Activated T-cell treated with anti-CD3 and anti-CD28 coated beads, Interleukin-2, amount 50 U/mL, for 48 hours (primary cell): ENCODE results near the gene BEND3.
"Not testable (repeated sequence)": the region's sequence is repeated elsewhere in the genome, so short reads cannot be mapped to it uniquely, and the experiment has no call there.

Experiments used
- DNase-seq, 2 experiments: peaks; one replicate each; pipeline ENCODE4 v3.0.0-alpha.2; 2020

The BEND3 gene

GRCh38 chr6:107114926-107115694, at the start of gene BEND3:
TSS of gene BEND3 (minus strand) at chr6:107115515. CDS start at chr6:107099285, 16,230 bp downstream.
- DNase-seq, result peak; percentile 51 to 64

DNA sequence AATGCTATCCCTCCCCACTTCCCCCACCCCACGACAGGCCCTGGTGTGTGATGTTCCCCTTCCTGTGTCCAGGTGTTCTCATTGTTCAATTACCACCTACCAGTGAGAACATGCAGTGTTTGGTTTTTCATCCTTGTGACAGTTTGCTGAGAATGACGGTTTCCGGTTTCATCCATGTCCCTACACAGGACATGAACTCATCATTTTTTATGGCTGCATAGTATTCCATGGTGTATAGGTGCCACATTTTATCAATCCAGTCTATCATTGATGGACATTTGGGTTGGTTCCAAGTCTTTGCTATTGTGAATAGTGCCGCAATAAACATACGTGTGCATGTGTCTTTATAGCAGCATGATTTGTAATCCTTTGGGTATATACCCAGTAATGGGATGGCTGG, 49.0 kb upstream of the BEND3 start:
- not testable (repeated sequence) for DNase-seq

DNA sequence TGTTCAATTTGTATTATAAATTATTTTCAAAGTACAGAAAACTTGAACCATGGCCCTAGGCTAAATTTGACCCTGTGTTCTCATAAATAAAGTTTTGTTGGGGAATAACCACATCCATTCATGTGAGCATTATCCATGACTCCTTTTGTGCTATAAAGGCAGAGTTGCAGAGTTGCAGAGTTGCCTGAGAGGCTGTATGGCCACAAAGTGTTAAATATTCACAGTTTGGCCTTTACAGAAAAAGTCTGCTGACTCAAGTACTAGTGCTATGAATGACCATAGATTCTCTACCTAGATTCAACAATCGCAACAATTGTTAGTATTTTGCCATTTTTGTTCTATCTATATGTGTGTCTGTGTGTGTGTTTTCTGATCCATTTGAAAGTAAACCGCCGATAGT, 46.2 kb upstream of the BEND3 start:
- no peak for DNase-seq

GRCh38 chr6:107156617-107157016, 41.3 kb upstream of the BEND3 start:
- no peak for DNase-seq

- no peak for DNase-seq
Observed at GRCh38 chr6:107154801-107155160, 39.5 kb upstream of the BEND3 start.

GRCh38 chr6:107154131-107154800, 39.0 kb upstream of the BEND3 start:
- no peak for DNase-seq

- DNase-seq, result no peak
Observed at GRCh38 chr6:107152638-107153430, 37.5 kb upstream of the BEND3 start.

DNA sequence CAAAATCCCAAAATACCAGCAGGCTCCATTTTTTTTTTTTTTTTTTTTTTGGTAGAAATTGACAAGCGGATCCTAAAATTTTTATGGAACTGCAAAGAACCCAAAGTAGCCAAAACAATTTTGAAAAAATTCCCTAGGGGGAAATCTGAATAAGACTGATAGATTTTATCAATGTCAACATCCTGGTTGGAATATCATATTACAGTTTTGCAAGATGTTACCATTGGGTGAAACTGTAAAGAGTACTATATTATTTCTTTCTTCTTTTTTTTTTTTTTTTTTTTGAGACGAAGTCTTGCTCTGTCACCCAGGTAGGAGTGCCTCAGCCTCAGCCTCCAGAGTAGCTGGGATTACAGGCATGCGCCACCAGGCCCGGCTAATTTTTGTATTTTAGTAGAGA, 29.4 kb upstream of the BEND3 start:
- DNase-seq, result no peak

- DNase-seq, result no peak
Observed at GRCh38 chr6:107144014-107144413, 28.7 kb upstream of the BEND3 start.

DNA sequence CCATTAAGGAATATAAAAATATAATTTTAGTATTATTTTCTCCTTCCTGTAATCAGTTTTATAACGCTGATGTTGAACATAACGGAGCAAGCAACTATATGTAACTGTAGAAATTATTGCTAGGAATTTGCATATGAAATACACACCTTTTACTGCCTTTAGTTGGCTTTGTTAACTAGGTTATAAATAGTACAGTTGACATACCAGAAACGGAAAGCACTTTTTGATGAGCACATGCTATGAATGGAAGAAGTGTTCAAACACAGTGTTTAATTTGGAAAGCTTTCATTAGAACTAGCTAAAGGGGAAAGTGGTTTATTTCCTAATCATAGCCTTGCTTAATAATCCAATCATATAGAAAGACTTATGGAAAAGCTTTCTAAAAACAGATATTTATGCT, 25.3 kb upstream of the BEND3 start:
- no peak for DNase-seq

GRCh38 chr6:107136324-107136723, 21.0 kb upstream of the BEND3 start:
- DNase-seq, result not testable (repeated sequence)

GRCh38 chr6:107135048-107135680, 19.8 kb upstream of the BEND3 start:
- not testable (repeated sequence) for DNase-seq

- peak; percentile 48 to 49 for DNase-seq
Observed at GRCh38 chr6:107132330-107132954, 17.1 kb upstream of the BEND3 start.

DNA sequence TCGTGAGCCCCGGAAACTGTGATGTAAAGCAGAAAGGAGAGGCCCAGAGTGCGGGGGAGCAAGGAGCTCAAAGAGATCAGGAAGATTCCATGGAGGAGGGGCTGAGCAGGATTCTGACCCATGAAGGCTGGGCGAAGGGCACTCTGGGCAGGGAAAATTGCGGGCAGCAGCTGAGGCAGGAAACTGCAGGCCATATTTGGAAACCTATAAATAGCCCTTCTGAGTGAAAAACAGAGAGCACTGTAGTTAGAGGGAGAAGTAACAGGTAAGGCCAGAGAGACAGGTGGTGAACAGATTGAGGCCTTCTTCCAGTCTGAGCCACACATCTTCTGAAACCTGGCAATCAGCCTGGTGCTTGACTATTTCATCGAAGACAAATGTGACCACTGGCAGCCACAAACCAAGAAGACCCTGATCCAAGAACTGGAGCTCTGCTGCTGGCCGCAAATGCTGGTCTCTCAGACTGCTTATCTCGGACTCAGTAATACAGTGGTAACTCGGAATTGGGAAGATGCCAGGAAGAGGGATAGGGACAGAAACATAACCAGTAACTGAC, 14.1 kb upstream of the BEND3 start:
- DNase-seq, result no peak

DNA sequence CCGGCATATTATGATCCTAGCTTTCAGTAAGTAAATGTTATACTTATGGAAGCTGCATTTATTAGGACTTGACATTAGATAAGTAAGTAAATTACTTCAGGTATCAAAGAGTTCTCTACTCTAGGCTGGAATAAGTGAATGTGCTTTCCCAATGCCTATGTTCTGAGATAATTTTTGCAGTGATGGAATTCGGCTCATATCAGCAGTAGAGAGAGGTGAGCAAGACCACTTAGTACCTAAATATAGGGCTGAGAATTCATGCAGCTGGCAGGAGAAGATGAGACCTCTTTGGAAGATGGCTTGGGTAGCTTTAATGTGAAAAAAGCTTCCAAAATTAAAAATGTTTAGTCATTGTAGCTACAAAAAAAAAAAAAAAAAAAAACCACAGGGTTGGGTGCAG, 13.3 kb upstream of the BEND3 start:
- no peak for DNase-seq

DNA sequence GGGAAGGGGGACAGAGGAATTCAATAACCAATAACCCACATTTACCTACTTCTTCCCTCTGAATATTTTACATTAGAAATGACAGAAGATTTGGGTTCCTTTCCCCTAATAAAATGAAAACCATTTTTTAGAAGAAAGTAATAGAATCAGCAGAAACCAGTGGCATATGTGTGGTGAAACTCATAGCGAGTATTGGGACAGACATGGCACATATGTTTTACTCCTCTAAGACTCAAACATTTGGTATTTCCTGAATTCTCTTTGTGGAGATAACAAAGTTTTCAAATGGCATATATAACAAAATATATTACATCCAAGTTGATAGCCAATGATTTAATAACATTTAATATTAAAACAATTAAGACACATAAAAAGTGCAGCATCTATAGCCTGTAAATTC, 12.9 kb upstream of the BEND3 start:
- no peak for DNase-seq

GRCh38 chr6:107125771-107126170, 10.5 kb upstream of the BEND3 start:
- DNase-seq, result no peak

GRCh38 chr6:107124934-107125348, 9.6 kb upstream of the BEND3 start:
- DNase-seq, result no peak

DNA sequence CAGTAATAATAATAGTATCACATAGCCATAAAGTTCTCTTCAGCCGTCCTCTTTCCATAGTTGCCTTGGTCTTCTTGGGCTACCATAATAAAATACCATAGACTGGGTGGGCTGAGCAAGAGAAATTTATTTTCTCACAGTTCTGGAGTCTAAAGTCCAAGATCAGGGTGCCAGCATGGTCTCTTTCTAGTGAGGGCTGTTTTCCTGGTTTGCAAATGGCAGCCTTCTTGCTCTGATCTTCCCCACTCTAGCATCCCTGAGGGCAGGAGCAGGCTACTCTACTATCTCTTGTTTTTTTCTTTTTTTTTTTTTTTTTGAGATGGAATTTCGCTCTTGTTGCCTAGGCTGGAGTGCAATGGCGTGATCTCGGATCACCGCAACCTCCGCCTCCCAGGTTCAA, 8.2 kb upstream of the BEND3 start:
- no peak for DNase-seq

- DNase-seq, result no peak
Observed at GRCh38 chr6:107122748-107123147, 7.4 kb upstream of the BEND3 start.

GRCh38 chr6:107121964-107122495, 6.7 kb upstream of the BEND3 start:
- no peak for DNase-seq

DNA sequence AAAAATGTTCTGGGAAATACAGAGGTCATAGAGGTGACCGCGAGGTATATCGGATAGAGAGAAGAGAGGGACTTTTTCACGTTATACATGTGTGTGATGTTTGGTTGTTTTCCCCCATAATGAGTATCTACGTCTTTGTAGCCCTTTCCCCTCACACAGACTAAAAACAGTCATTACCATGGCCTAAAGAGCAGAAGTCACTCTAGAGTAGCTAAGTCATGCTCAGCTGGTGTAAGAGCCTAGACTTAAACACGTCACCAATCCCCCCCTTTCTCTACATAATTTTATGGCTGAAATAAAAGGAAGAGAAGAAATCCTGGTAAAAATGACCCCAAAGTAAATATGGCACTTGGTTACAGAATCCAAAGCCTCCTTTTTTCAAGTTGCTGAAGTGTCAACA, 6.0 kb upstream of the BEND3 start:
- no peak for DNase-seq
